HepG2 (cell line): ENCODE data around the gene ELF1. TPM values are rescaled to one million over a fixed set of nuclear protein-coding genes. Genes with fewer than 3 reads are reported as not detected.

Source experiments
- ARID5B ChIP-seq: IDR thresholded peaks from 2 replicates; pipeline ENCODE4 v1.4.0; 2020; ENCODE audit warnings: mild to moderate bottlenecking, missing genetic modification reagents
- CEBPG ChIP-seq: IDR thresholded peaks from 2 replicates; pipeline ENCODE4 v1.6.1; 2016
- DMAP1 ChIP-seq: IDR thresholded peaks from 2 replicates; pipeline ENCODE4 v1.6.1; 2016
- E2F5 ChIP-seq: sonication (generic); formaldehyde crosslinking; conservative IDR thresholded peaks from 2 replicates; pipeline ENCODE4 v1.4.0; 2020; ENCODE audit warnings: missing genetic modification reagents
- GPN1 ChIP-seq: sonication (generic); formaldehyde crosslinking; IDR thresholded peaks from 2 replicates; pipeline ENCODE4 v1.5.1; 2020; ENCODE audit warnings: missing genetic modification reagents, borderline replicate concordance
- HNF1A ChIP-seq, 2 experiments: sonication (generic) in 1 of 2; formaldehyde crosslinking in 1 of 2; IDR thresholded peaks; 2 replicates each; pipeline versions ENCODE4 v1.4.0 to v1.6.1; 2016 to 2020; ENCODE audit warnings: borderline replicate concordance in 1 of 2, low read depth in 1 of 2, mild to moderate bottlenecking in 1 of 2, missing genetic modification reagents in 1 of 2
- HOXA3 ChIP-seq: sonication (generic); formaldehyde crosslinking; IDR thresholded peaks from 2 replicates; pipeline ENCODE4 v1.5.0; 2020; ENCODE audit warnings: missing genetic modification reagents
- HOXA7 ChIP-seq: sonication (generic); formaldehyde crosslinking; IDR thresholded peaks from 2 replicates; pipeline ENCODE4 v1.8.1; 2022; ENCODE audit warnings: mild to moderate bottlenecking, missing genetic modification reagents, moderate library complexity
- HOXD1 ChIP-seq: sonication (generic); formaldehyde crosslinking; IDR thresholded peaks from 2 replicates; pipeline ENCODE4 v1.5.0; 2020; ENCODE audit warnings: missing genetic modification reagents
- SATB2 ChIP-seq: sonication (generic); formaldehyde crosslinking; IDR thresholded peaks from 2 replicates; pipeline ENCODE4 v1.5.0; 2020; ENCODE audit warnings: missing genetic modification reagents
- SMAD1 ChIP-seq: sonication (generic); formaldehyde crosslinking; IDR thresholded peaks from 2 replicates; pipeline ENCODE4 v1.4.0; 2020; ENCODE audit warnings: missing genetic modification reagents, low read depth, mild to moderate bottlenecking, borderline replicate concordance
- THAP7 ChIP-seq: sonication (generic); formaldehyde crosslinking; IDR thresholded peaks from 2 replicates; pipeline ENCODE4 v1.8.1; 2023; ENCODE audit warnings: mild to moderate bottlenecking, missing genetic modification reagents
- TRIM24 ChIP-seq: sonication (generic); formaldehyde crosslinking; IDR thresholded peaks from 2 replicates; pipeline ENCODE4 v1.8.0; 2022; ENCODE audit warnings: mild to moderate bottlenecking, missing genetic modification reagents
- XBP1 ChIP-seq: sonication (generic); formaldehyde crosslinking; IDR thresholded peaks from 2 replicates; pipeline ENCODE4 v1.5.0; 2020; ENCODE audit warnings: missing genetic modification reagents
- ZC3H4 ChIP-seq: sonication (generic); formaldehyde crosslinking; IDR thresholded peaks from 2 replicates; pipeline ENCODE4 v1.4.0; 2020; ENCODE audit warnings: missing genetic modification reagents, borderline replicate concordance
- ZNF292 ChIP-seq: sonication (generic); formaldehyde crosslinking; IDR thresholded peaks from 2 replicates; pipeline ENCODE4 v1.8.1; 2022; ENCODE audit warnings: mild to moderate bottlenecking, low read depth, missing genetic modification reagents, borderline replicate concordance
- ZNF33A ChIP-seq: sonication (generic); formaldehyde crosslinking; IDR thresholded peaks from 2 replicates; pipeline ENCODE4 v1.5.1; 2020; ENCODE audit warnings: missing genetic modification reagents, mild to moderate bottlenecking, moderate library complexity, borderline replicate concordance
- ZNF354B ChIP-seq: sonication (generic); formaldehyde crosslinking; IDR thresholded peaks from 2 replicates; pipeline ENCODE4 v1.8.0; 2022; ENCODE audit warnings: mild to moderate bottlenecking, missing genetic modification reagents
- ZNF44 ChIP-seq: sonication (generic); formaldehyde crosslinking; IDR thresholded peaks from 2 replicates; pipeline ENCODE4 v1.5.1; 2020; ENCODE audit warnings: mild to moderate bottlenecking, missing genetic modification reagents
- ZNF556 ChIP-seq: sonication (generic); formaldehyde crosslinking; IDR thresholded peaks from 2 replicates; pipeline ENCODE4 v1.4.0; 2020; ENCODE audit warnings: mild to moderate bottlenecking, missing genetic modification reagents, borderline replicate concordance
- ZNF570 ChIP-seq: sonication (generic); formaldehyde crosslinking; IDR thresholded peaks from 2 replicates; pipeline ENCODE4 v1.4.0; 2020; ENCODE audit warnings: mild to moderate bottlenecking, missing genetic modification reagents, borderline replicate concordance
- ZNF572 ChIP-seq: sonication (generic); formaldehyde crosslinking; IDR thresholded peaks from 2 replicates; pipeline ENCODE4 v1.5.1; 2020; ENCODE audit warnings: mild to moderate bottlenecking, missing genetic modification reagents
- ZSCAN29 ChIP-seq: sonication (generic); formaldehyde crosslinking; conservative IDR thresholded peaks from 2 replicates; pipeline ENCODE4 v1.4.0; 2020; ENCODE audit warnings: mild to moderate bottlenecking, missing genetic modification reagents
- polyA plus RNA-seq, 8 experiments: library from polyadenylated mRNA; depleted of rRNA in 3 of 8; stranded (reverse) in 7 of 8; unstranded in 1 of 8; fragments of >200 nt; fragmentation: Illumina TruSeq in 4 of 8; extraction: Trizol in 4 of 8; gene quantifications; 2 replicates each; pipeline versions ENCODE4 v1.2.1 to v1.2.3, GENCODE V29; 2011 to 2016; ENCODE audit warnings: low read depth in 4 of 8, missing spikeins in 1 of 8, mixed read lengths in 1 of 8; ENCODE audit not compliant: insufficient read depth in 1 of 8
- total RNA-seq, 5 experiments: library from RNA; depleted of rRNA; stranded (reverse); fragments of >200 nt; fragmentation: Illumina TruSeq; extraction: Trizol; gene quantifications; 2 replicates each; pipeline ENCODE4 v1.2.3, GENCODE V29; 2016; ENCODE audit warnings: low read depth in 1 of 5

Gene ELF1
- total and polyA plus RNA-seq, 2 of the 13 experiments (the other 11 are each of a cell fraction or from before 2014, with no cell fraction given): 24.6 to 71.5 TPM

GRCh38 chr13:41007744-41008128, 11.4 kb downstream of the ELF1 start (continued):
- TF ChIP-seq E2F5 (CRISPR knock-in tag): no peak
- no peak for TF ChIP-seq HOXA3
- no peak for TF ChIP-seq TRIM24 (CRISPR knock-in tag)
- no peak for TF ChIP-seq ZNF44 (CRISPR knock-in tag)
- TF ChIP-seq THAP7 (CRISPR knock-in tag): no peak
- no peak for TF ChIP-seq XBP1 (CRISPR knock-in tag)
- peak; percentile 88 for TF ChIP-seq CEBPG
- TF ChIP-seq ZNF33A (CRISPR knock-in tag): no peak; the same call in 1 of the 2 replicates
- TF ChIP-seq ARID5B: peak; percentile 49; the same call in 1 of the 2 replicates
- TF ChIP-seq ZNF570: no peak
- no peak for TF ChIP-seq ZNF572 (CRISPR knock-in tag)
- TF ChIP-seq SMAD1 (CRISPR knock-in tag): no peak
- no peak for TF ChIP-seq DMAP1
- TF ChIP-seq HNF1A (IDR thresholded peaks at IDR 0.05; ENCODE audit: low read depth): 0 out of 2 replicates have a peak, but pooled peaks have one; percentile 15
- TF ChIP-seq HNF1A (CRISPR knock-in tag; IDR thresholded peaks at IDR 0.05; ENCODE audit: borderline replicate concordance): no peak
- no peak for TF ChIP-seq HOXD1 (CRISPR knock-in tag)
- TF ChIP-seq GPN1 (CRISPR knock-in tag): no peak
- no peak for TF ChIP-seq ZSCAN29 (CRISPR knock-in tag)
- no peak for TF ChIP-seq ZNF292 (CRISPR knock-in tag)
- no peak for TF ChIP-seq ZNF556 (CRISPR knock-in tag)
- TF ChIP-seq SATB2: no peak
- TF ChIP-seq HOXA7 (CRISPR knock-in tag): no peak
- no peak for TF ChIP-seq ZC3H4
- no peak for TF ChIP-seq ZNF354B
